Skeletal muscle cell (primary cell): ENCODE data around the gene CNOT6.
"Not testable (repeated sequence)": the region's sequence is repeated elsewhere in the genome, so short reads cannot be mapped to it uniquely, and the experiment has no call there.

Experiments used
- DNase-seq: peaks from one replicate; pipeline ENCODE4 v3.0.0-alpha.2; 2010; ENCODE audit warnings: low read depth
- H3K4me3 ChIP-seq: 2 replicates; pipeline ENCODE4 v1.5.1; 2011; ENCODE audit warnings: low read depth, mild to moderate bottlenecking, control low read depth, low read length, moderate library complexity

CNOT6 gene

GRCh38 chr5:180470361-180470760 is 23.8 kb upstream of the CNOT6 start:
- DNase-seq = no peak
- H3K4me3 ChIP-seq = no peak overlapping the region

GRCh38 chr5:180470966-180471582 is 23.1 kb upstream of the CNOT6 start:
- peak; percentile 19 for DNase-seq

GRCh38 chr5:180471866-180472265 is 22.3 kb upstream of the CNOT6 start:
- no peak for DNase-seq
- H3K4me3 ChIP-seq = no peak overlapping the region

More at GRCh38 chr5:180470966-180471582, 23.1 kb upstream of the CNOT6 start:
- no peak overlapping the region for H3K4me3 ChIP-seq

GRCh38 chr5:180472269-180472668 is 21.9 kb upstream of the CNOT6 start:
- H3K4me3 ChIP-seq = no peak overlapping the region
- no peak for DNase-seq

GRCh38 chr5:180473386-180473785 is 20.8 kb upstream of the CNOT6 start:
- DNase-seq, H3K4me3 ChIP-seq: not testable (repeated sequence)

- no peak overlapping the region for H3K4me3 ChIP-seq
- DNase-seq = no peak
Observed at GRCh38 chr5:180474569-180474968, 19.6 kb upstream of the CNOT6 start.

GRCh38 chr5:180475969-180476524 is 18.1 kb upstream of the CNOT6 start:
- not testable (repeated sequence) for H3K4me3 ChIP-seq, DNase-seq

GRCh38 chr5:180484813-180485212 is 9.4 kb upstream of the CNOT6 start:
- no peak overlapping the region for H3K4me3 ChIP-seq

GRCh38 chr5:180486636-180487149 is 7.5 kb upstream of the CNOT6 start:
- H3K4me3 ChIP-seq = no peak overlapping the region
- no peak for DNase-seq

More at GRCh38 chr5:180484813-180485212, 9.4 kb upstream of the CNOT6 start:
- DNase-seq = no peak

GRCh38 chr5:180487556-180487955 is 6.6 kb upstream of the CNOT6 start:
- H3K4me3 ChIP-seq = no peak overlapping the region
- no peak for DNase-seq

GRCh38 chr5:180491496-180491895 is 2.7 kb upstream of the CNOT6 start:
- DNase-seq = no peak

GRCh38 chr5:180492226-180492903 is 1.8 kb upstream of the CNOT6 start:
- DNase-seq = no peak
- no peak overlapping the region for H3K4me3 ChIP-seq

More at GRCh38 chr5:180491496-180491895, 2.7 kb upstream of the CNOT6 start:
- H3K4me3 ChIP-seq = no peak overlapping the region

GRCh38 chr5:180494510-180495181 is 467 bp downstream of the CNOT6 start:
- no peak for DNase-seq
- peak overlapping the region; percentile 79 for H3K4me3 ChIP-seq

GRCh38 chr5:180495292-180495691 is 1.1 kb downstream of the CNOT6 start:
- H3K4me3 ChIP-seq = peak overlapping the region; percentile 79
- no peak for DNase-seq

- peak overlapping the region; percentile 79 for H3K4me3 ChIP-seq
- DNase-seq = no peak
Observed at GRCh38 chr5:180495991-180496741, 2.0 kb downstream of the CNOT6 start.

GRCh38 chr5:180496806-180497205 is 2.6 kb downstream of the CNOT6 start:
- not testable (repeated sequence) for H3K4me3 ChIP-seq

GRCh38 chr5:180497865-180498264 is 3.7 kb downstream of the CNOT6 start:
- not testable (repeated sequence) for H3K4me3 ChIP-seq, DNase-seq

More at GRCh38 chr5:180496806-180497205, 2.6 kb downstream of the CNOT6 start:
- DNase-seq = not testable (repeated sequence)

GRCh38 chr5:180498378-180498777 is 4.2 kb downstream of the CNOT6 start:
- no peak overlapping the region for H3K4me3 ChIP-seq
- DNase-seq = no peak

GRCh38 chr5:180499684-180500083 is 5.5 kb downstream of the CNOT6 start:
- DNase-seq = no peak

More at GRCh38 chr5:180499684-180500083, 5.5 kb downstream of the CNOT6 start:
- no peak overlapping the region for H3K4me3 ChIP-seq
